Measurements from ENCODE around the gene APBB1IP. TPM values are rescaled to one million over a fixed set of nuclear protein-coding genes. Genes with fewer than 3 reads are reported as not detected.

APBB1IP gene
- total RNA-seq, 1 experiment from 2014 or later = not detected

DNA sequence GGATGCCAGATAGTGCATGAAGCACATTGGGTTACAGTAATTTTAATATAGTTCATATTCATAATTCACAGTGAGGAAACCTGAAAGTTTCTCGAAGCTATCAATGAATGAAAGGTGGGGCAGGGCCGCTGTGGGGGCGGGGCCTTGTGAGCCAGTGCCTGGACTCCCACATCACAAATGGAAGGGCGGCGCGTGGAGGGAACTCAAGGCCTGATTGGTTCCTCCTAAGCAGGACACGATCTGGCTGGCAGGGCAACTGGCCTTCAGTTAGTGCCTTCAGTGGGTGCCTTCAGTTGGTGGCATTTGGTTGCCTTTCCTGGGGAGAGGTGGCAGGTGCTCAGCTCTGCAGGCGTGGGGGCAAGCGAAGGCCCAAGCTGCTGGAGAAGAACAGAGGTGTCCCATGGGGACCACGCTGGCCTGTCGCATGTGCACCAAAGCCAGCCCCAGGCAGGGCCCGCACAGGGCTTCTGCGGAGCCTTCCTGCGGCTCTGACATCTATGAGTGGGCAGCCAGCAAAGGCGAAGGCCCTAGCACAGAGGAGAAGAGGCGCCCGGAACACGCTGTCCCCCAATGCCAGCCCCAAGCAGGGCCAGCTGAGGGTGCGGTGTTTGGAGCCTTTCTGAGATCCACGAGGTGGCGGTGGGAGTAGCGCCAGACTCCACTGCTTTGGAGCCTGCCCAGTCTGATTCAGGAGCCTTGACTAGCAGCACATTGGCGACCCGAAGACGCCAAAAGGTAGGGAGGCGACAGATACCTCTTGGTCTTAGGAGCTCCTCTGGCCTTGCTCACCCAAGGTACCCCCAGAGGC, 141.3 kb downstream of the APBB1IP start:
- Mint-ChIP-seq H3K27me3 (ENCODE audit: low read depth) (peaks cover 1% of the 10 kb centered on the region), H3K27ac (peak overlapping the region in 1 of 3 experiments; percentile 44; a peak in 1 of 7 replicates), H3K9me3 (peaks cover 12 to 13% of the 10 kb centered on the region in 2 experiments), H3K4me1 (no peaks in the 10 kb centered on the region), H3K36me3 (ENCODE audit: insufficient read depth in 1 of 3, low read depth in 3 of 3) (peaks cover 0 to 10% (median 6%) of the 10 kb centered on the region in 3 experiments; a peak in 4 of 7 replicates), H3K4me3 (no peak overlapping the region)
- Histone ChIP-seq H3K4me1 (ENCODE audit: insufficient read depth, low read length) (no peaks in the 10 kb centered on the region), H4K20me1 (ENCODE audit: control insufficient read depth, insufficient read depth, insufficient read length) (no peaks in the 10 kb centered on the region), H3K14ac (ENCODE audit: insufficient read depth, low read length) (no peak overlapping the region), H3K23me2 (ENCODE audit: insufficient read length, low read depth, low read length, poor library complexity, severe bottlenecking) (no peaks in the 10 kb centered on the region), H3K79me2 (ENCODE audit: insufficient read depth, low read length) (no peaks in the 10 kb centered on the region), H2BK5ac (ENCODE audit: insufficient read length, low read length) (no peak overlapping the region), H4K5ac (ENCODE audit: insufficient read length, low read depth, low read length) (no peak overlapping the region), H3K23ac (ENCODE audit: insufficient read length, low read depth, low read length) (no peak overlapping the region), H2AK5ac (ENCODE audit: insufficient read length, low read length) (no peak overlapping the region), H3K9me3 (ENCODE audit: control insufficient read depth, low read depth, low read length) (no peaks in the 10 kb centered on the region), H3K56ac (ENCODE audit: insufficient read length, low read depth, low read length) (no peak overlapping the region), H3K4ac (ENCODE audit: low read depth, low read length) (no peak overlapping the region), H2BK120ac (ENCODE audit: low read depth, low read length, poor library complexity, severe bottlenecking) (no peak overlapping the region), H3K9ac (ENCODE audit: extremely low read depth, insufficient read length, low read length) (no peak overlapping the region), H3K27me3 (ENCODE audit: insufficient read depth, low read length) (no peaks in the 10 kb centered on the region), H3T11ph (ENCODE audit: low read length) (no peak overlapping the region), H4K91ac (ENCODE audit: insufficient read length, low read depth, low read length) (no peak overlapping the region), H3K79me1 (ENCODE audit: insufficient read depth, low read depth, low read length, poor library complexity, severe bottlenecking) (no peaks in the 10 kb centered on the region), H3K18ac (ENCODE audit: insufficient read length, low read depth, low read length) (no peak overlapping the region), H2BK20ac (ENCODE audit: low read depth, low read length, poor library complexity, severe bottlenecking) (no peak overlapping the region), H3K4me2 (ENCODE audit: insufficient read depth, insufficient read length, low read length) (no peak overlapping the region), H2AFZ (ENCODE audit: low read length) (no peak overlapping the region), H3K27ac (ENCODE audit: insufficient read length, low read depth, low read length) (no peak overlapping the region), H2BK15ac (ENCODE audit: low read depth, low read length) (no peak overlapping the region), H4K8ac (replicated peaks; ENCODE audit: insufficient read length, low read depth, low read length) (no peak overlapping the region), H2BK12ac (ENCODE audit: insufficient read length, low read depth, low read length) (no peak overlapping the region)
- no CpG with 5 or more reads among the region's 26 CpGs for WGBS (ENCODE audit: extremely low coverage, insufficient read length, low lambda C conversion rate)
- TF ChIP-seq, protein P1, sequence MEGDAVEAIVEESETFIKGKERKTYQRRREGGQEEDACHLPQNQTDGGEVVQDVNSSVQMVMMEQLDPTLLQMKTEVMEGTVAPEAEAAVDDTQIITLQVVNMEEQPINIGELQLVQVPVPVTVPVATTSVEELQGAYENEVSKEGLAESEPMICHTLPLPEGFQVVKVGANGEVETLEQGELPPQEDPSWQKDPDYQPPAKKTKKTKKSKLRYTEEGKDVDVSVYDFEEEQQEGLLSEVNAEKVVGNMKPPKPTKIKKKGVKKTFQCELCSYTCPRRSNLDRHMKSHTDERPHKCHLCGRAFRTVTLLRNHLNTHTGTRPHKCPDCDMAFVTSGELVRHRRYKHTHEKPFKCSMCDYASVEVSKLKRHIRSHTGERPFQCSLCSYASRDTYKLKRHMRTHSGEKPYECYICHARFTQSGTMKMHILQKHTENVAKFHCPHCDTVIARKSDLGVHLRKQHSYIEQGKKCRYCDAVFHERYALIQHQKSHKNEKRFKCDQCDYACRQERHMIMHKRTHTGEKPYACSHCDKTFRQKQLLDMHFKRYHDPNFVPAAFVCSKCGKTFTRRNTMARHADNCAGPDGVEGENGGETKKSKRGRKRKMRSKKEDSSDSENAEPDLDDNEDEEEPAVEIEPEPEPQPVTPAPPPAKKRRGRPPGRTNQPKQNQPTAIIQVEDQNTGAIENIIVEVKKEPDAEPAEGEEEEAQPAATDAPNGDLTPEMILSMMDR (conservative IDR thresholded peaks at IDR 0.05) = no peak
- peak; percentile 74 for DNase-seq

Measured in H9 (cell line).